Fibroblast of lung (primary cell): ENCODE measurements around the gene YKT6. TPM values are rescaled to one million over a fixed set of nuclear protein-coding genes. Genes with fewer than 3 reads are reported as not detected.

Source experiments
- DNase-seq, 2 donors: peaks; one replicate each; pipeline versions ENCODE4 v3.0.0 to v3.0.0-alpha.2; 2010; ENCODE audit warnings: low read depth in 2 of 2
- H2AFZ ChIP-seq: 2 replicates; pipeline ENCODE4 v1.5.1; 2012; ENCODE audit warnings: low read length, control low read depth, inconsistent platforms
- H3K27ac ChIP-seq: 2 replicates; pipeline ENCODE4 v1.5.1; 2011; ENCODE audit warnings: low read length, control low read depth; ENCODE audit not compliant: insufficient read depth
- H3K27me3 ChIP-seq: 2 replicates; pipeline ENCODE4 v1.5.1; 2011; ENCODE audit warnings: mild to moderate bottlenecking, low read length; ENCODE audit not compliant: control insufficient read depth, insufficient read depth
- H3K36me3 ChIP-seq: 2 replicates; pipeline ENCODE4 v1.5.1; 2011; ENCODE audit warnings: low read length; ENCODE audit not compliant: control insufficient read depth, insufficient read depth
- H3K4me1 ChIP-seq: 2 replicates; pipeline ENCODE4 v1.5.1; 2011; ENCODE audit warnings: low read length; ENCODE audit not compliant: control insufficient read depth, insufficient read depth; ENCODE audit errors: extremely low read depth
- H3K4me2 ChIP-seq: 2 replicates; pipeline ENCODE4 v1.5.1; 2011; ENCODE audit warnings: low read length, control low read depth; ENCODE audit not compliant: insufficient read depth; ENCODE audit errors: extremely low read depth
- H3K4me3 ChIP-seq, 4 experiments: fragments of 200-600 bp in 1 of 4; sonication (generic) in 1 of 4; replicated peaks in 1 of 4; 2 replicates each; pipeline ENCODE4 v1.5.1; 2011 to 2016; ENCODE audit warnings: low read length in 4 of 4, low read depth in 3 of 4, mild to moderate bottlenecking in 3 of 4, control low read depth in 2 of 4, inconsistent platforms in 1 of 4, mixed read lengths in 1 of 4; ENCODE audit not compliant: insufficient read depth in 1 of 4; ENCODE audit errors: control extremely low read depth in 1 of 4
- H3K79me2 ChIP-seq: 2 replicates; pipeline ENCODE4 v1.5.1; 2012; ENCODE audit warnings: mild to moderate bottlenecking, low read length, inconsistent platforms; ENCODE audit not compliant: control insufficient read depth, insufficient read depth
- H3K9ac ChIP-seq: 2 replicates; pipeline ENCODE4 v1.5.1; 2011; ENCODE audit warnings: mild to moderate bottlenecking, low read length, control low read depth; ENCODE audit not compliant: insufficient read depth
- H3K9me3 ChIP-seq: 2 replicates; pipeline ENCODE4 v1.5.1; 2012; ENCODE audit warnings: low read depth, low read length; ENCODE audit not compliant: control insufficient read depth, insufficient read depth
- H4K20me1 ChIP-seq: 2 replicates; pipeline ENCODE4 v1.5.1; 2011; ENCODE audit warnings: low read length; ENCODE audit not compliant: control insufficient read depth, insufficient read depth; ENCODE audit errors: extremely low read depth
- CTCF ChIP-seq, 2 donors: IDR thresholded peaks in 1 of 2; conservative IDR thresholded peaks in 1 of 2; 1 replicate in 1 of 2; 2 replicates in 1 of 2; pipeline ENCODE4 v1.5.1; 2011 to 2012; ENCODE audit warnings: low read length in 2 of 2, control low read depth in 1 of 2, inconsistent platforms in 1 of 2, low read depth in 1 of 2, mild to moderate bottlenecking in 1 of 2
- EZH2 ChIP-seq: IDR thresholded peaks from 2 replicates; pipeline ENCODE4 v1.5.1; 2012; ENCODE audit warnings: low read length, control low read depth, mild to moderate bottlenecking; ENCODE audit errors: missing control alignments
- polyA plus RNA-seq, 2 donors: library from polyadenylated mRNA; depleted of rRNA in 1 of 2; stranded (reverse) in 1 of 2; unstranded in 1 of 2; fragments of >200 nt; gene quantifications; 2 replicates each; pipeline ENCODE4 v1.2.1, GENCODE V29; 2011 to 2012; ENCODE audit warnings: missing spikeins in 1 of 2
- total RNA-seq: library from RNA; depleted of rRNA; stranded (reverse); fragments of >200 nt; gene quantifications from 2 replicates; pipeline ENCODE4 v1.2.1, GENCODE V29; 2014

Gene YKT6
- total and polyA plus RNA-seq, 2 donors (not counting 1 experiment from before 2014, with no cell fraction given) = 90.0 to 99.0 TPM

- Histone ChIP-seq H3K4me1 (no peaks in the 10 kb centered on the region), H4K20me1 (no peaks in the 10 kb centered on the region), H3K4me2 (peak overlapping the region; percentile 95), H3K27ac (peak overlapping the region; percentile 73), H2AFZ (no peak overlapping the region), H3K4me3 (peak overlapping the region; percentile 73 to 82 (median 78)), H3K36me3 (peaks cover 11% of the 10 kb centered on the region), H3K79me2 (peaks cover 41% of the 10 kb centered on the region), H3K9me3 (no peaks in the 10 kb centered on the region), H3K9ac (no peak overlapping the region), H3K27me3 (no peaks in the 10 kb centered on the region)
- DNase-seq = peak in 1 of 2 donors; percentile 47
- TF ChIP-seq EZH2 (no peak), CTCF (conservative IDR thresholded peaks at IDR 0.05 in 1 of 2, IDR thresholded peaks at IDR 0.05 in 1 of 2; ENCODE audit: low read depth in 1 of 2, low read length in 2 of 2) (no peak)
Measured at GRCh38 chr7:44201813-44202212, 1.0 kb downstream of the YKT6 start.

GRCh38 chr7:44206008-44206407, 5.2 kb downstream of the YKT6 start:
- Histone ChIP-seq H3K36me3 (peaks cover 29% of the 10 kb centered on the region), H3K4me3 (no peak overlapping the region), H3K27ac (no peak overlapping the region), H3K9ac (no peak overlapping the region), H3K79me2 (peaks cover 39% of the 10 kb centered on the region), H3K27me3 (no peaks in the 10 kb centered on the region), H2AFZ (no peak overlapping the region), H3K4me2 (no peak overlapping the region), H3K4me1 (no peaks in the 10 kb centered on the region), H3K9me3 (no peaks in the 10 kb centered on the region), H4K20me1 (no peaks in the 10 kb centered on the region)
- DNase-seq = no peak
- TF ChIP-seq CTCF (conservative IDR thresholded peaks at IDR 0.05 in 1 of 2, IDR thresholded peaks at IDR 0.05 in 1 of 2; ENCODE audit: low read depth in 1 of 2, low read length in 2 of 2) (no peak), EZH2 (no peak)

GRCh38 chr7:44208085-44208484, 7.3 kb downstream of the YKT6 start:
- TF ChIP-seq CTCF (conservative IDR thresholded peaks at IDR 0.05 in 1 of 2, IDR thresholded peaks at IDR 0.05 in 1 of 2; ENCODE audit: low read depth in 1 of 2, low read length in 2 of 2) = no peak
- no peak for TF ChIP-seq EZH2
- H3K4me1 ChIP-seq = no peaks in the 10 kb centered on the region
- H3K9me3 ChIP-seq = no peaks in the 10 kb centered on the region
- no peak overlapping the region for H3K9ac ChIP-seq
- no peak overlapping the region for H3K4me3 ChIP-seq
- no peak overlapping the region for H3K27ac ChIP-seq
- H3K4me2 ChIP-seq = no peak overlapping the region
- peaks cover 21% of the 10 kb centered on the region for H3K79me2 ChIP-seq
- no peaks in the 10 kb centered on the region for H4K20me1 ChIP-seq
- no peak overlapping the region for H2AFZ ChIP-seq
- H3K36me3 ChIP-seq = peaks cover 36% of the 10 kb centered on the region
- no peak for DNase-seq
- H3K27me3 ChIP-seq = no peaks in the 10 kb centered on the region
